HCT116 (cell line): ENCODE results near the gene OR5H1. TPM values are rescaled to one million over a fixed set of nuclear protein-coding genes. Genes with fewer than 3 reads are reported as not detected.

Source experiments
- ATAC-seq: fragments of 200-7000 bp; cut with Tn5 transposase; 2 replicates; pipeline ENCODE4 v1.9.1; 2020; ENCODE audit warnings: mild to moderate bottlenecking, moderate library complexity
- BruUV-seq: library from RNA; stranded (reverse); fragments of 400-500 nt; replicated peaks from 2 replicates; lab custom pipeline; 2021; lab: Mats Ljungman, UMichigan
- CTCF ChIA-PET: fragments of 300-600 bp; sonication (Branson Sonifier 250); formaldehyde crosslinking; loops from one replicate; lab custom pipeline; 2021; ENCODE audit warnings: antibody characterized with exemption; lab: Charles Lee
- POLR2A ChIA-PET: fragments of 300-600, 350-600 bp; sonication (Branson Sonifier 250); formaldehyde crosslinking; loops from one replicate; lab custom pipeline; 2021; ENCODE audit warnings: antibody characterized with exemption; lab: Charles Lee
- RAD21 ChIA-PET, 2 experiments: fragments of 300-600 bp; sonication (Branson Sonifier 250); formaldehyde crosslinking; loops; one replicate each; lab custom pipeline; 2023; ENCODE audit warnings: low total read pairs in 2 of 2; ENCODE audit not compliant: uncharacterized antibody in 2 of 2, unreplicated experiment in 2 of 2, low non-redundant PET in 1 of 2; lab: Charles Lee
- DNase-seq: peaks from one replicate; pipeline ENCODE4 v3.0.0-alpha.2; 2010; ENCODE audit warnings: low read depth, low spot score
- H2AFZ ChIP-seq: fragments of 200-600 bp; shearing (Covaris generic), sonication (generic); 2 replicates; pipeline ENCODE4 v1.6.1; 2017; ENCODE audit warnings: low read depth, mixed run types, mixed read lengths, antibody characterized with exemption, low read length; ENCODE audit not compliant: poor library complexity, severe bottlenecking
- H3K27ac ChIP-seq: 2 replicates; pipeline ENCODE4 v1.5.1; 2012; ENCODE audit warnings: low read depth, low read length
- H3K27me3 ChIP-seq: fragments of 200-600 bp; sonication (generic); 2 replicates; pipeline ENCODE4 v1.6.1; 2016; ENCODE audit warnings: mixed run types, low read length, mixed read lengths; ENCODE audit not compliant: insufficient read depth
- H3K36me3 ChIP-seq, 2 experiments: fragments of 200-500 bp in 1 of 2; fragments of 200-600 bp in 1 of 2; sonication (Bioruptor generic) in 1 of 2; sonication (generic) in 1 of 2; 2 replicates each; pipeline versions ENCODE4 v1.5.1 to v1.6.1; 2014 to 2016; ENCODE audit warnings: low read length in 2 of 2, inconsistent platforms in 1 of 2, mixed read lengths in 1 of 2, mixed run types in 1 of 2; ENCODE audit not compliant: insufficient read depth in 2 of 2, control insufficient read depth in 1 of 2
- H3K4me1 ChIP-seq, 2 experiments: fragments of 200-600 bp in 1 of 2; sonication (generic) in 1 of 2; 2 replicates each; pipeline versions ENCODE4 v1.5.1 to v1.6.1; 2012 to 2017; ENCODE audit warnings: low read length in 2 of 2, inconsistent platforms in 1 of 2, mild to moderate bottlenecking in 1 of 2, mixed read lengths in 1 of 2, mixed run types in 1 of 2, moderate library complexity in 1 of 2; ENCODE audit not compliant: insufficient read depth in 2 of 2, control insufficient read depth in 1 of 2
- H3K4me2 ChIP-seq: fragments of 200-600 bp; sonication (generic); 2 replicates; pipeline ENCODE4 v1.6.1; 2017; ENCODE audit warnings: mixed run types, low read length, mixed read lengths
- H3K4me3 ChIP-seq, 2 experiments: fragments of 200-600 bp in 1 of 2; sonication (generic) in 1 of 2; replicated peaks in 1 of 2; 2 replicates each; pipeline ENCODE4 v1.5.1; 2011 to 2016; ENCODE audit warnings: low read length in 2 of 2, control low read depth in 1 of 2, low read depth in 1 of 2, mild to moderate bottlenecking in 1 of 2, mixed read lengths in 1 of 2, mixed run types in 1 of 2
- H3K79me2 ChIP-seq: fragments of 200-600 bp; sonication (generic); 2 replicates; pipeline ENCODE4 v1.6.1; 2017; ENCODE audit warnings: mild to moderate bottlenecking, mixed run types, low read length, moderate library complexity, mixed read lengths; ENCODE audit not compliant: insufficient read depth
- H3K9ac ChIP-seq: fragments of 200-600 bp; sonication (generic); 2 replicates; pipeline ENCODE4 v1.6.1; 2016; ENCODE audit warnings: low read length, mixed read lengths
- H3K9me2 ChIP-seq: fragments of 200-600 bp; sonication (generic), shearing (Covaris generic); 2 replicates; pipeline ENCODE4 v1.6.1; 2017; ENCODE audit warnings: mixed run types, mild to moderate bottlenecking, moderate library complexity; ENCODE audit not compliant: insufficient read depth
- H3K9me3 ChIP-seq, 2 experiments: fragments of 200-500 bp in 1 of 2; fragments of 200-600 bp in 1 of 2; sonication (Bioruptor generic) in 1 of 2; sonication (generic) in 1 of 2; 2 replicates each; pipeline ENCODE4 v1.6.1; 2014 to 2017; ENCODE audit warnings: low read length in 2 of 2, mixed read lengths in 2 of 2, inconsistent platforms in 1 of 2, low read depth in 1 of 2, mild to moderate bottlenecking in 1 of 2, mixed run types in 1 of 2, moderate library complexity in 1 of 2; ENCODE audit not compliant: control insufficient read depth in 1 of 2, insufficient read depth in 1 of 2
- H4K20me1 ChIP-seq: fragments of 200-600 bp; sonication (generic), shearing (Covaris generic); 2 replicates; pipeline ENCODE4 v1.6.1; 2017; ENCODE audit warnings: mixed run types, mild to moderate bottlenecking, moderate library complexity; ENCODE audit not compliant: insufficient read depth
- CBX3 ChIP-seq: IDR thresholded peaks from 2 replicates; pipeline ENCODE4 v1.6.1; 2012; ENCODE audit warnings: low read depth
- CEBPB ChIP-seq: IDR thresholded peaks from 2 replicates; pipeline ENCODE4 v1.6.1; 2012; ENCODE audit warnings: low read depth
- ELF1 ChIP-seq: IDR thresholded peaks from 2 replicates; pipeline ENCODE4 v1.6.1; 2012; ENCODE audit warnings: low read depth, borderline replicate concordance
- EZH2phosphoT487 ChIP-seq: fragments of 200-600 bp; IDR thresholded peaks from 2 replicates; pipeline ENCODE4 v1.6.1; 2018; ENCODE audit warnings: antibody characterized with exemption, borderline replicate concordance
- MAX ChIP-seq: IDR thresholded peaks from 2 replicates; pipeline ENCODE4 v1.6.1; 2012
- POLR2A ChIP-seq: IDR thresholded peaks from 2 replicates; pipeline ENCODE4 v1.7.0; 2011; ENCODE audit warnings: borderline replicate concordance; ENCODE audit not compliant: insufficient read depth, insufficient read length; ENCODE audit errors: extremely low read depth
- RAD21 ChIP-seq: IDR thresholded peaks from 2 replicates; pipeline ENCODE4 v1.6.1; 2012; ENCODE audit warnings: low read depth, mild to moderate bottlenecking
- REST ChIP-seq: IDR thresholded peaks from 2 replicates; pipeline ENCODE4 v1.6.1; 2012; ENCODE audit warnings: low read depth
- SIN3A ChIP-seq: IDR thresholded peaks from 2 replicates; pipeline ENCODE4 v1.6.1; 2012; ENCODE audit warnings: low read depth
- SRF ChIP-seq: IDR thresholded peaks from 2 replicates; pipeline ENCODE4 v1.6.1; 2012; ENCODE audit warnings: low read depth
- ZFX ChIP-seq: fragments of 450-650 bp; IDR thresholded peaks from 2 replicates; pipeline ENCODE4 v1.6.1; 2017
- ZNF274 ChIP-seq: fragments of 200-500 bp; sonication (Bioruptor generic); IDR thresholded peaks from 2 replicates; pipeline ENCODE4 v1.6.1; 2014; ENCODE audit warnings: mild to moderate bottlenecking, low read depth, low read length, inconsistent platforms
- intact Hi-C: fragments of 100-400 bp; cut with micrococcal nuclease; formaldehyde crosslinking; loops from 2 replicates; pipeline ENCODE4 v1.10.0; 2022
- total RNA-seq: library from RNA; stranded (reverse); gene quantifications from one replicate; pipeline ENCODE4 v1.2.1, GENCODE V29; 2021; ENCODE audit not compliant: unreplicated experiment

The OR5H1 gene
- total RNA-seq, 1 experiment from 2014 or later = not detected

- ChIA-PET POLR2A (no interaction called here), CTCF (no interaction called here), RAD21 (no interaction called here)
- no TSS peak for BruUV-seq
- H3K4me1 ChIP-seq = no peaks in the 10 kb centered on the region
- no peak overlapping the region for H2AFZ ChIP-seq
- no peaks in the 10 kb centered on the region for H3K9me2 ChIP-seq
- intact Hi-C loops = loop anchor here (10.0 kb wide), 1 partner anchor 393 kb away; no protein-coding TSS in a partner anchor
- H3K9me3 ChIP-seq = no peaks in the 10 kb centered on the region
- no peak overlapping the region for H3K4me2 ChIP-seq
- no peaks in the 10 kb centered on the region for H4K20me1 ChIP-seq
- no peak overlapping the region for H3K27ac ChIP-seq
- H3K36me3 ChIP-seq = no peaks in the 10 kb centered on the region
- DNase-seq (no peak), ATAC-seq (no peak)
- H3K9ac ChIP-seq = no peak overlapping the region
- no peaks in the 10 kb centered on the region for H3K27me3 ChIP-seq
- TF ChIP-seq ZNF274 (no peak), POLR2A (no peak), ELF1 (no peak), RAD21 (no peak), CEBPB (no peak), EZH2phosphoT487 (no peak), SIN3A (no peak), ZFX (no peak), CBX3 (no peak), MAX (no peak), SRF (no peak), REST (no peak)
- H3K4me3 ChIP-seq = no peak overlapping the region
- no peaks in the 10 kb centered on the region for H3K79me2 ChIP-seq
Measured at GRCh38 chr3:98182196-98182595, 51.7 kb downstream of the OR5H1 start.
